Adipose tissue (tissue), 3 donors: ENCODE data around the gene PPP5C. TPM values are rescaled to one million over a fixed set of nuclear protein-coding genes. Genes with fewer than 3 reads are reported as not detected.
"Not testable (repeated sequence)": the region's sequence is repeated elsewhere in the genome, so short reads cannot be mapped to it uniquely, and the experiment has no call there.

ENCODE experiments used
- H3K27ac ChIP-seq: one replicate; pipeline ENCODE4 v1.5.1; 2013; ENCODE audit warnings: low read depth, low read length
- WGBS, 3 donors: extraction: QIAGEN DNeasy Blood & Tissue Kit; methylation state at CpG; one replicate each; pipeline ENCODE4 v1.1.7; 2013; 5-methylcytosine and 5-hydroxymethylcytosine counted together
- polyA plus RNA-seq, 3 donors: library from polyadenylated mRNA; stranded (reverse); fragments of 200-250 nt; gene quantifications; one replicate each; pipeline ENCODE4 v1.2.3, GENCODE V29; 2013
- donor health status: healthy with polysubstance abuse.
- donor health status: Bipolar disorder and iron deficiency.
- donor health status: healthy.

PPP5C gene
- polyA plus RNA-seq, 3 donors: 22.2 to 38.3 (median 28.1) TPM

DNA sequence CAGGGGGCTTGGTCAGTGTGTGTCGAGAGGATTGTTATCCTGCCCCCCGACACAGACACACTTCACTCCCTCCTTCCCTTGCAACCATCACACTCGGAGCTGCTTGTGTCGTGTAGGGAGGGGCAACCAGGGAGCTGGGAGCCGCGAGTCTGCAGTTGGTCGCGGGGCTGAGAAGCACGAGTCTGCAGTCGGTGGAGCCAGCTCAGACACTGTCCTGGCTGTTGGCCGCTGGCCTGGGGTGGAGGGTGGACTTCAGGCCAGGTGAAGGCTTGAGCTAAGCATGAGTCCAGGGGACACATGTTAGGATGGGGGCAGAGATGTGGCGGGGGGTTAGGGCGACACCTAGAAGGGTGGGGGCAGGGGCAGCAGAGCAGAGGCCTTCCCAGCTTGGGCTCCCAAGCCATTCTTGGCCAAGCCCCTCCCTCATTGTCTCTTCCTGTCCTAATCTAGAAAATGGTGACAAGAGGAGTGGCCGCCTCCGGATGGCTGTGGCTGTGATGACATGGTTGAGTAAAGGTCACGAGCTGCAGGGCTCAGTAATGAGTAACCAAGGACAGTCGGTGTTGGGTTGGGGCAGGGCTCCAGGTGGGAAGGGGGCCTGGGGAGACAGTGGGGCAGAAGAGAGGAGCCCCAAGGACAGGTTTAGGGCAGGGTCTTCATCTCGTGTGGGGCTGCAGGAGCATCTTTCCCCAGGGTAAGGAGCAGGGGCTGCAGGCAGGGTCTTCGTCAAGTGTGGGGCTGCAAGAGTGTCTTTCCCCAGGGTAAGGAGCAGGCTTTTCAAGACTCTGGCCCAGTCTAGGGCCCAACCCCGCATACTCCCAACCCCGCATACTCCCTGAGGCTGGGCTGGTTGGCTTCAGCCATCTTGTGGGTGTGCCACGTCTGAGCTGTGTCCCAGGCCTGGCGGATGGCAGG is 8.6 kb downstream of the PPP5C start:
- no peak overlapping the region for H3K27ac ChIP-seq
- WGBS, 3 donors: 75 to 81% (median 80%) methylated on average over 23 of the region's 23 CpGs

DNA sequence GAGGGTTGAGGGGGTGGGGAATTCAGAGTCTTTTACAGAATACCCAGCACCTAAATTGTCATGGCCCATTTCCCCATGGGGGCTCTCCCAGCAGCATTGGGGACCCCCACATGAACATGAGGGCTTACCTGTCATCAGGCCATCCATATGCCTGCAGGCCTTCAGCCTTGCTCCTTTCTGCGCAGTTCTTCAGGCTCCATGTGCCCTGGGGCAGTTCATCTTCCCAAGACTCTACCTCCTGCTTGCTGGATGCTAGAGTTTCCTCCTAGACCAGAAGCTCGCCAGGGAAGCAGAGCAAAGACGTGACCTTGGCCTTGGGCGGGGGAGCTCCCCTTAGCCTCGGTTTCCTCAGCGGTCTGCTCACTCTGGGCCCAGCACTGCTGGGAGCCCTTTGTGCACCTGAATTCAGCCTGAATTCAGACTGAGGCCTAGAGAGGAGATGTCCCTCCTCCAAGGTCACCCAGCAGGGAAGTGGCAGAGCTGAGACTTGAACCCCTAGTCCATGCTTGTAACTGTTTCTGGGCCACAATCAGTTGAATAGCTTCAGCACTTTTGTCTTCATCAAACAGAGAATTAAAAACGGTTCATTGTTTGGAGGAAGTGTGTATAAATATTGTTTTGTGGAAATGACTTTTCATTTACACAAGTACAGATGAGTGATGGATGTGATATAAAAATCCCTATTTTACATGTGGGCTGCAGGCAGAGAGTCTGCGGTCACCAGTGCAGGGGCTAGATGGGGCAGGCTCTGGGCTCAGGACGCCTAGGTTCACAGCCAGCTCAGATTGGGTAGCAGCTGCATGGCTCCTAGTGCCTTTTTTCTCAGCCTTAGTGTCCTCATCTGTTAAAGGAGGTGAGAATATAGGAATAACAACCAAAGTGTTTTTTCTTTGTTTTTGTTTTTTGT is 9.5 kb downstream of the PPP5C start:
- H3K27ac ChIP-seq: no peak overlapping the region
- WGBS, 3 donors: 83 to 89% (median 83%) methylated on average over 9 of the region's 9 CpGs

DNA sequence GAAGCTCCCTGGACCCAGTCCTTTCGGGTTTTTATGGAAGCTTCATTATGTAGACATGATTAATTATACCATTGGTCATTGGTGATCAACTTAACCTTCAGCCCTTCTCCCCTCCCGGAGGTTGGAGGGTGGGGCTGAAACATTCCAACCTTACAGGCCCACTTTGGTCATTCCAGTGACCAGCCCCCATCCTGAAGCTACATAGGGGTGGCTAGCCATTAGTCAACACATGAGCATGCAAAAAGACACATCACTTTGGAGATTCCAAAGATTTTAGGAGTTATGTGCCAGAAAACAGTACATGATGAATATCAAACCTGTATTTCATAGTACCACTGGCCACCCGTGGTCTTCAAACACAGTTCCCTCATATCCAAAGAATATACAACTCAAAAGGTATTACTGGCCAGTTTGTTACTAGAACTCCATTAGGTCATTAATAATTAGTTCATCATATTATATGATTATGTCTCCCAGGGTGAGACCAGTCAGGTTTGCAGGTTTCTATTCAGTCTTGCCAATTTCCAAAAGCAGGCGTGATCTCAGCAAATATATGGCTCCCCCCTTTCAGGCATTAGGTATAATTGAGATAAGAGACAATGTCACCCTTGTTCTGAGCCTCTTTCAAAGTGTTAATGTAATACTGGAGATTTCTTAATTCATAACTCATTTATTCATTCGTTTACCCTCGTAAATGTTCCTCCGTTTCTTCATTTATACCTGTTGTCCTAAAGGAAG is 11.1 kb downstream of the PPP5C start:
- 63 to 85% (median 80%) methylated on average over 7 of the region's 7 CpGs for WGBS, 3 donors
- H3K27ac ChIP-seq: no peak overlapping the region

DNA sequence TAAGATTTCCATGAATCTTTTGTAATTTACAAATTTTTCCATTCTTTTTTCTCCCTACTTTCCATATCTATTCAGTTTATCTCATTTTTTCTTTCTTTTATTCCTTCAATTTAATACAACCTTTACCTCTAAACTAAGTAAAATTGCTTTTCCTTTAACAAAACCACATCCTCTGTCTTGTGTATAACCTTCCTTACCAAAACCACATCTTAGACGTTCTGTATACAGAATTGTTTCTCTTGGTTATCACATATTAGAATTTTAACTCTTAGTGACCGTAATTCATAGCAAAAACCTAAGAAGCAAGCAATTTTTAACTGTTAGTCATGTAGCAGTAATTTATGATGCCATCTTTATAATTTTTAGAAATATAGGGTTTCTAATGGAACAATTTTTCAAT is 15.0 kb downstream of the PPP5C start:
- WGBS, 3 donors: 54 to 72% (median 56%) methylated on average over 2 of the region's 2 CpGs
- no peak overlapping the region for H3K27ac ChIP-seq

DNA sequence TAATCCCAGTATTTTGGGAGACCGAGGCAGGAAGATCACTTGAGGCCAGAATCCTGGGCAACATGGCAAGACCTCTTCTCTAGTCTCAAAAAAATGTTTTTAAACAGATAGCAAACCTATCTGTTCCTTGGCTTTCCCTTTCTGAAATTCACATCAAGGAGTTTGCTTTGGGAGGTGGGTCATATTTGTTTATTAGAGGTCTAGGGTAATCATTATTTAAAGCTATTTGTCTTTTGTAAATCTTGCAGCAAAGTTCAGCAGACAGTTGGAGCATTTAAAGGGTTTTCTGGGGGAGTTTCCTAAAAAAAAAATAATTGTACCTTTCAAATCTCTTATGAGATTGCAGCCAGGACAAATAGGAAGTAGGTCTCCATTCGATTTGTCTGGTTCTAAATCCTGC is 17.5 kb downstream of the PPP5C start:
- no peak overlapping the region for H3K27ac ChIP-seq
- 93 to 96% (median 95%) methylated on average over 2 of the region's 2 CpGs for WGBS, 3 donors

DNA sequence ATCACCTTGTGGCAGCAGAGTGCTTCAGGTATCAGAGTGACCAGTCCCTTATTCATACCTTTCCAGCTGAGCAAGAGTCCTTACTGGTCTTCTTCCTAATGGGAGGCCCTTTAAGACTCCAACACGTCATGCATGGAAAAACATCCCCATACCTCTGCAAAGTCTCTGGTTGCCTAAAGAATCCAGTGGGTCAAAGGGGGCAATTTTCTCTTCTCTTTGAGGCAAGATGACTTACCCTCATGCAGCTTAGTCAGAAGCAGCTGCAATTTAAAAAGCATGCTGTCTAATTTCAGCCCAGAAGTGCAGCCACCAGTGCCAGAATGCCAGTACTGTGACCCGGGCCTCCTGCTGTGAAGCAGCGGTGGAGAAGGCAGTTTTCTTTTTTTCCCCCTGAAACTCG is 18.7 kb downstream of the PPP5C start:
- WGBS, 3 donors: 87 to 91% (median 90%) methylated on average over 4 of the region's 4 CpGs
- no peak overlapping the region for H3K27ac ChIP-seq

DNA sequence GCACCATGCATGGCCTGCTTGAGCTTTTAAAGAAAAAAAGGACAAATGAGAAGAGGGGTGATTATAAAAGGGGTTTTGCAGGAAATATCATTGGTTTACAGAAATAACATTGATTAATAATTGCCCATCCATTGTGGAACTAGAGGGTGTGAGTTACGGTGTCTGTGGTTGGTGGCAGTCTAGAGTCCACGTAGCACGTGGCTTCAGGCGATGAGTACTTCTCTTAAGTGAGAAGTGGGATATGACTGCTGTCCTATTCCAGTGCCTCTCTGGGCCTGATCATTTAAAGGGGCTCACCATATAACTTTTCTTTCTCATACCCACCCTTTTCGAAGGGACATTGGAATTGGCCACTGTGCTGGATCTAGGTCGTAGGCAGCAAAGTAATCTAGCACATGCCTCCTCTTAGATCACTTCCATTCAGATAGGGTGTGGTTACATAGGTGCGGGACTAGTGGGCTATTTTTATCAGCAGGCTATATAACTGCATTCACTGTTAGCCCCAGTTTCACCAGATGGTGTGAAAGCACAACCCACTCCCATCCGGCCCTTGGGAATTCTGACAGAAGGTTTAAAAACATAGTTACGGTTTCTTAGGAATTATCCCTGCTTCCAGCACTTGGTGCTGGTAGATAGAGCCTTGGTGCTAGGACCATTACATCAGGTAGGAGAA is 19.9 kb downstream of the PPP5C start:
- no peak overlapping the region for H3K27ac ChIP-seq
- 70 to 80% (median 80%) methylated on average over 9 of the region's 9 CpGs for WGBS, 3 donors

DNA sequence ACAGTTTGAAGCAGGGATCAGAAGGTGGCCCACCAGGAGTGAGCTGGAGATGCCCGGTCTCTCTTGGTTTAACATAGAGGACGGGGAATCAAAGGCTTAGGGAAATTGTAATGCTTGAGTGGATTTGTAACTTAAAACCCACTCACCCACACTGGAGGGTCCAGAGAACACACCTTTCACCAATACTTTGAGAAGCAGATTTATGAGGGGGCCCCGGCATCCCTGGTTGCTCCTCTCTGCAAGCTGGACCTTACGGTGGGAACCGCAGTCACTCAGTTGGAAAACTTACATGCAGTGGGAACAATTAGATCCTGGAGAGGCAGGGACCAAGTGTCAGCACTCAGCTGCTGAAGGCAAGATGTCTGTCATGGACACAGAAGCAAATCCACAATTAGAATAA is 20.5 kb downstream of the PPP5C start:
- H3K27ac ChIP-seq: no peak overlapping the region
- 87 to 97% (median 94%) methylated on average over 5 of the region's 5 CpGs for WGBS, 3 donors

DNA sequence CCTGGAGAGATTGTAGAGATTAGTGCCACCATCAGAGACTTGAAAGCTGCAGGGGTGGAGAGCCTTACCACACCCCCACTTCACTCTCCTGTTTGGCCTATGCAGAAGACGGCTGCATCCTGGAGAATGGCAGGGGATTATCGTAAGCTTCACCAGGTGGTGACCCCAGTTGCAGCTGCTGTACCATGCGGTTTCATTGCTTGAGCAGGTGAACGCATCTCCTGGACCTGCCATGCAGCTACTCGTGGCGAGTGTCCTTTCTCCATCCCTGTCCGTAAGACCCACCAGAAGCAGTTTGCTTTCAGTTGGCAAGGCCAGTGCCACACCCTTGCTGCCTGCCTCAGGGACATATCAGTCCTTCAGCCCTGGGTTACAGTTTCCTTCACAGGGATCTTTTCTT is 21.2 kb downstream of the PPP5C start:
- WGBS, 3 donors: 89 to 94% (median 90%) methylated on average over 7 of the region's 7 CpGs
- H3K27ac ChIP-seq: no peak overlapping the region

DNA sequence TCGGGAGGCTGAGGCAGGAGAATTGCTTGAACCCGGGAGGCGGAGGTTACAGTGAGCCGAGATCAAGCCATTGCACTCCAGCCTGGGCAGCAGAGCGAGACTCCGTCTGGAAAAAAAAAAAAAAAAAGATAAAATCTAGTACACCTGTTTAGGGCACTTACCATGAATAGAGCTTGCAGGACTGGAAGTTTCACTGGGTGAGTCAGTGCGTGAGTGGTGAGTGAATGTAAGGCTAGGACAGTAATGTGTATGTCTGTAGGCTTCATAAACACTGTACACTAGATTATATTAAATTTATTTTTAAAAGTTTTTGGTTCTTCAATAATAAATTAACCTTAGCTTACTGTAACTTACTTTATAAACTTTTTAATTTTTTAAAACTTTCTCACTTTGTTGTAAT is 22.9 kb downstream of the PPP5C start:
- no peak overlapping the region for H3K27ac ChIP-seq
- 80 to 95% (median 90%) methylated on average over 7 of the region's 7 CpGs for WGBS, 3 donors

DNA sequence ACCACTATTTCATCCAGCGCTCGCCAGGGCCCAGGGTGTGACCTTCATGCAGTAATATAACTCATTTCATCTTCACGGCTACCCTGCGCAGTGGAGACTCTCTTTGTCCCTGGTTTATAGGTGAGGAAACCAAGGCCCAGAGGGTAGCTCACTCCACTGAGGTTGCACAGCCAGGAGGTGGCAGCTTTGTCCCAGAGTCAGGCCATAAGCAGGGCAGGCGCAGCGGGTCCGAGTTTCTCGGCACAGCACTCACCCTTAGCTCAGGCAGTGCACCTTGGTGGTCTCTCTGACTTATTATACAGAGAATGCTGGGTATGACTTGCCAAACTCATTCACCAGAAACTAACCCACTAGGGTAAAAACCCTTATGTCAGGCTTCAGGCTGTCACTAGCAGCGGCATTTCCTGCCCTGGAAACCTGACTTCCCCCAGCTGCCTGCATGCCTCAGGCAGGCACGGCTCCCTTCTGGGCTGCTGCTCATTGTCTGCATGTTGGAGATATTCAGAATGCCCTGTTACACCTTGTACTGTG is 24.5 kb downstream of the PPP5C start:
- H3K27ac ChIP-seq: no peak overlapping the region
- 65 to 88% (median 69%) methylated on average over 10 of the region's 10 CpGs for WGBS, 3 donors

DNA sequence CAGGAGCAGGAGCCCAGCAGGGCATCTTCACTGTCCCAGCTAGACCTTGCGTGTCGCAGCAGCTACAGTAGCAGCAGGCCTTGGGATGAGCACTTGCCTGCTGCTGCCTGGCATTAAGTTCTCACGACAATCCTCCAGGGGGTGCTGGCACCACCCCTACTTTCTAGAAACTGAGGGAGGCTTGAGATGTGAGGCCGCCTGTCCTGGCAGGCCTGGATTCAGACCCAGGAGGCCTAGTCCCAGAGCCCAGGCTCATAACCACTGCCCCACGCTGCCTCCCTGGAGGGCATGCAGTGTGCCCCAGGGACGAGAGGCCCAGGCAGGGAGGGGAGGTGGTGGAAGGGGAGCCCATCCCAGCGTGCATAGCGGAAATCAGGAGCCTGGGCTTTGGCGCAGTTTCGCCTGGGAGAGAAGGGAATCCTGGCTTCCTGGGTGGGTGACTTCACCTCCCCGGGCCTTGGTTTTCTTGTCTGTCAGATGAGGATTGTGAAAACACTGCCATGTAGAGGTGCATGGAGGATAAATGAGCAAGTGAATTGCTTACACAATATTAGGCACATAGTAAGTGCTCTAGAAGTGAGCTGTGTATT is 26.1 kb downstream of the PPP5C start:
- WGBS, 3 donors: 70 to 74% (median 73%) methylated on average over 11 of the region's 11 CpGs
- H3K27ac ChIP-seq: no peak overlapping the region

DNA sequence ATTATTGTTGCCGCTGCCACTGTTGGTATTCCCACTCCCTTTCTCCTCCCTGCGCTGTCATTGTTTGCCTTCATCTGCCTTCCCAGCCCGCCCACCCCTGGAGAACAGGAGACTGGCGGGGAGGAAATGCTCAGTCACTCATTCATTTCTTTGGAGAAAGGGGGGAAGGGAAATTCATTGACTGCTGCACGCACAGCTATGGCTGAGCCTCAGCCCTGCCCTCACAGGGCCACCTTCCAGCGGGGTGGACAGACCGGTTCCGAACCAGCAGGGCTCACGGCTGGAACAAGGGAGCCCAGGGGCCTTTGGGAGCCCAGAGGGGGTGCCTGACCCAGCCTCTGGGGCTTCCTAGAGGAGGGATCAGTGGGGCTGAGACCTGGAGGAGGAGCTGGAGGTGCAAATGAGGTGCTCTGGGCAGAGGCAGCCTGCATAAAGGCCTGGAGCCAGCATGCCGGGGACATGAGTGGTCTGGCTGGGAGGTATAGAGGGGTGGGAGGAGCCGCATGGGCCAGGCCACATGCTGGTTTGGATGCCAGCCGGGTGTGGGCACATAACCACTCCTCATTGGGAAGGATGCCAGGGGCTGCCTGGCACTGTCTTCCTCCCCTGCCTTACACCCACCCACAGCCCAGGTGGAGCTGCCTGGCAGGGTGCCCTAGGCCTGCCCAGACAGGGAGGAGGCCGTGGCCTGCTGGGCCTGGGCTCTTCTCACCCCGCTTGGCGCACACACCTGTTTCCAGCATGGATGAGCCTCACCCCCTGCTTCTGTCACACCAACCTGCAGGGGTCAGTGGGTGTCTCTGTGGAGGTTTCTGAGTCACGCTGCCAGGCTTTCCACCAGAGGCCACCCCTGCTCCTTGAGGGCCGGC is 26.8 kb downstream of the PPP5C start:
- 24 to 72% (median 56%) methylated on average over 14 to 17 of the region's 17 CpGs for WGBS, 3 donors
- H3K27ac ChIP-seq: no peak overlapping the region

DNA sequence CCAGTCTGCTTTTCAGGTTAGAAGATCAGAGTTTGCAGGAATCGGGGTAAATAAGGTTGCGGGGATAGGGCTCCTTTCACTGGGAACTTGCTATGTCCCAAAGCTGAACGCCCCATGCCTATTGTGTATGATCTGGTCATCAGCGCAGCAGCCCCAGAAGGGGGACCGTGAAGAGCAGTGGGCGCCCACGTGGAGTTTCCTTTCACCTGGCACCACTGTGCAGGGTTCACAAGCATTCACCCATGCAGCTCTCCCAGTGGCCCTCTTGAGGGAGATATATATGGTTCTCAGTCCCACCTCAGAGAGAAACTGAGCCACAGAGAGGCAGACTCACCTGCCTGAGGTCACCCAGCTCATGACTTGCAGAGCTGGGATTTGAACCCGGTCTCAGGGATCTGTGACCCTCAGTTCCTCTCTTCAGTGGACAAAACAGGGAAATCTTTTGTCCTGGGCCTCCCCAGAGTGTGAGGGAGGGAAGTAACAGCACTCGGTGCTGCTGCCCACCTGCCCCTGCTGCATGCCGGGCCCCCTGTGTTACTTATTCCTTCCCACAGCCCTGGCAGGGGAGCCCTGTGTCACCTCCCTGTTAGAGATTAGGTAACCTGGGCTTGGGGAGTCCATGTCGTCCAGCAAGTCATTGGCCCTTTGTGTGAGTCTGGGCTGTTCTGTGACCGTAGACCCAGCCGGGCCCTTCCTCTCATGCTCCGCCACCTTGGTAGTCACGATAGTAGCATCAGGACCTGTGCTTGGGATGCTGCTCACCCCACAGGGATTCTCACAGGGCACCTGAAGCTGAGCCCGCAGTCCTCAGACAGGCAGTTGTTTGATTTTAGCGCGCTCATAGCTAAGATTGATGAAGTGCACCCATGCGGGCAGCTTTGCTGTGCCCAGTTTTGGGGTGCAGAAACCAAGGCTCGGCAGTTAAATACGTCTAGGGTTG is 27.9 kb downstream of the PPP5C start:
- 76 to 92% (median 89%) methylated on average over 21 of the region's 21 CpGs for WGBS, 3 donors
- H3K27ac ChIP-seq: no peak overlapping the region

DNA sequence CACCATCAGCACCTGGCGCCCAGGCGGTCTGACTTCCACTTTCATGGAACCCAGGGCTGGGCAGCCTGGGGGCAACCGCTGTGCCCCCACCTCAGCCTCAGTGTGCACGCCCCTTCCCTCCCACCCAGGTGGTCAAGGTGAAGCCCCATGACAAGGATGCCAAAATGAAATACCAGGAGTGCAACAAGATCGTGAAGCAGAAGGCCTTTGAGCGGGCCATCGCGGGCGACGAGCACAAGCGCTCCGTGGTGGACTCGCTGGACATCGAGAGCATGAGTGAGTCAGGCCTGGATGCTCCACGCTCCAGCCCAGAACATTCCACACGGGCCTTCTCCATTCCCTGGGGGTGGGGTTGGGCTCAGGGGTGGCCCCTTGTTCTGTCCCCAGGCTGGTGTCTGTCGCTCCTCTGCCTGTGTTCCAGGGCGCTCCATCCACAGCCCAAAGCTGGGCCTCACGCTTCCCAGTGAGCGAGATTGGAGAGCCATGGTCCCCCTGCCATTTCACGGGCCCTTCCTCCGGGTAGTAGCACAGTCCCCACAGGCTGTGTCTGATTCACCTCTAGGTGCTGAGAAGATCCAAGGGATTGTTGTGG is 28.7 kb downstream of the PPP5C start:
- not testable (repeated sequence) for H3K27ac ChIP-seq
- 94 to 99% (median 95%) methylated on average over 18 to 22 of the region's 22 CpGs for WGBS, 3 donors
